ENCODE measurements around the gene ADGRB2.

Gene ADGRB2

DNA sequence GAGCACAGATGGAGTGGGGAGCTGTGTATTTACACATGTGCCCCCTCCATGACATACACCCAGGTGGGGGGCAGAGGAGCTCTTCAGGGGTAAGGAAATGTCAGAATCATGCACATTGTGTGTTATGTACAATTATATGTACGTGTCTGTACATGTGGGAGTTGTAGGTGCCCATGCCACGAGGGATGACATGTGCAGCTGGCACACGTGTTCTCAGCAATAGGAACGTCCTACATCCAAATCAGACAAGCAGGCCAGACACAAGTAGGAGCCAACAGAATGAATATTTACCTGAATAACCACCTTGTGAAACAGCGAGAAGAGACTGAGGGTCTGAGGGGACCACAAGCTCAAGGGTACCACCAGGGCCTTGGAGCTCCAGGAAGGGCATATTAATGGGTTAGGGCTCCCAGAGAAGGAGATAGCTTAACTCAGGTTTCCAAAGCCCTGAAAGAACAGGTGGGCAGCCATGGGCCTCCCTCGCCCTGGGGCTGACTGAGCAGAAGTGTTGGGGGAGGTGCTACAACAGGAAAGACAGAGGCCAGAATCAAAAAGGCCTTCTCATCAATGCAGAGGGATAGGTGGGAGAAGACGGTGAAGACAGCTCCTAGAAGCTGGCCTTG, 63.6 kb downstream of the ADGRB2 start:
- no peak for DNase-seq (ENCODE audit: low spot score)

DNA sequence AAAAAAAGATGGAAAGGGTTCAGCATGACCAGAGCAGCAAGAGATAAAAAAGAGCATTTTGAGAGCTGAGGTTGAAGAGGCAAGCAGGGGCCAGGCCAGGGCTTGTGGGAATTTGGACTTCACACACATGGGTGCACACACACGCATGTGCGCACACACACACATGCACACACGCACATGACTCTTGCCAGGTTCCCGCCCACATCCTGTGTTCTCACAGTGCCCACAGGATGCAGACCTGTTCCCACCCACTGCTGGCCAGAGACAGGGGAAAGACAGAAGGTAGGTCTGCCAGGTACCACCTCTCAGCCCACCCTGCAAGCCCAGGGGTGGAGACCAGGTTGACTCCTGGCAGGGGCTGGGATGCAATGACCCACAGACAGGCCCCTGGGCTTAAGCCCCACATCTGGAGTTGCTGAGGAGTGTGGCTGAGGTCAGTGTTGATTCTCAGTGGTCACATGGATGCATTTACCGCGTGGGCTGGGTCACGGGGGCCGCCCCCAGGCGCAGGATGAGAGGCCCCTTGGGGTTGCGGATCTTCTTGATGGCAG, 64.7 kb downstream of the ADGRB2 start:
- DNase-seq (ENCODE audit: low spot score) = no peak

DNA sequence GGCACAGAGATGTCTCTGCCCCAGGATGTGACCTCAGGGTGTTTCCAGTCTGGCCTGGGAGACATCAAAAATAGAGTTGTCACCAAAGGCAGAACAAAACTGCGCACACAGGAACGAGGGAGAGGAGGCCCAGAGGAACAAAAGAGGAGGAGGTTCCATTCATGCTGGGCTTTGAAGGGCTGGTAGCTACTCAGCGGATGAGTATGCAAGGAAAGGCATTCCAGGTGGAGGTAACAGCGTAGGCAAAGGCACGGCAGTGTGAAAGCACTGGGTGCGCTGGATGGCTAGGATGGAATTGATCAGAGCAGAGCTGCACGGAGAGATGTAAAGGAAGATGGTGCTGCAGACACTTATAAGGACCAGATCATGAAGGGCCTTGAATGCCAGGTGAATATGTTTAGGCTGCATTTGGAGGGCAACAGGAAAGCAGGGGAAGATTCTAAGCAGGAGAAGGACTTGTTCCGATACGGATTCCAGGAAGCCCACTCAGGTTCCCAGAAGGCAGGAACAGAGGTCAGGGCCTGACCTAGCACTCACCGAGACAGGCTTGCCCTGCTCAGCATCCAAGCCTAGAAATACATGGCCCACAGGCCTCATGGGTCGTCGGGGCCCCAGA, 66.7 kb downstream of the ADGRB2 start:
- DNase-seq (ENCODE audit: low spot score) = no peak

DNA sequence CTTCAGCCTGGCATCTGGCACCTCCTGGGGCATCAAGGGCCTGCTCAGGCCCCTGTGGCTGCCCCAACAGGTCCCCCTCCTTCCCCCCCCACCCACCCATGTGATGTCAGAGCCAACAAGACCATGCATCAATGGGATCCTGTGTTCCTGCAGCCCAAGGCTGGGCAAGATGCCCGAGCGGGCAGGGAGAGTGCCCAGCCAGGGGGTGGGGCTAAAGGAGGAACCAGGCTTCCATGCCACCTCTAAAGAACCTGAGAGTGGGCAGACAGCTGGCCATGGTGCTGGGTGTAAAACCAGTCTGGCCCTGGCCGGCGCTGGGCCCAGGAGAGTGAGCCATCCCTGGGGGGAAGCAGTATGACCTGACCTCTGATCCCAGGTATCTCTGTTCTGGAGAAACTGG, 67.9 kb downstream of the ADGRB2 start:
- no peak for DNase-seq (ENCODE audit: low spot score)

DNA sequence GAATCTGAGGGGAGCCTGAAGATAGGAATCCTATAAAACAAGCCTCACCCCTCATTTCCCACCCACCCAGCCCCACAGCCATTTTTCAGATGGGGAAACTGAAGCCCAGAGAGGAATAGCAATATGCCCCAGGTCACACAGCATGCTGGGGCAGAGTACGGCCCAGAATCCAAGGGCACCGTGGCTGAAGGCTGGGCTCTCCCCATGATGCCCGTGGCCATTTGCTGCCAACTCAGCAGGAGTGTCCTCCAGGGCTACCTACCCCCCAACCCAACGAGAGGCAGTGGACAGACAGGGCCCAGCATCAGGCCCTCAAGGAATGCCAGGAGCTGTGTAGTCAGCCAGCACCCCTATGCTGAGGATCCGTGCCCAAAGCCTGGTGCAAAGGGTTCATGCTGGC, 68.8 kb downstream of the ADGRB2 start:
- DNase-seq (ENCODE audit: low spot score) = no peak

DNA sequence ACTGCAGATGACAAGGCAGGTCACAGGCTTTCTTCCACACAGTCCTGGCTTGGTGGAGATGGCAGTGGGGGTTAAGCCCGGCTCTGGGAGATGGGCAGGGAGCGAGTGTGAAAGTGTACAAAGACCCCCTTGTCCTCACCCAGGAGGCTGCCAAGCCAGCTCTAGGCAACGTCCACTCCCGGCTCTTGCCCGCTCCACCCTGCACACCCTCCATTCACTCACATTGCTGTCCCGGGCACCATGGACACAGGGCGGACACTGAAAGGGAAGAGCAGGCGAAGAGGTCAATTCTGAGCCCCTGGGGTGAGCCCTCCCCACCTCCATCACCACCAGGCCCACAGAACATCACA, 69.2 kb downstream of the ADGRB2 start:
- no peak for DNase-seq (ENCODE audit: low spot score)

DNA sequence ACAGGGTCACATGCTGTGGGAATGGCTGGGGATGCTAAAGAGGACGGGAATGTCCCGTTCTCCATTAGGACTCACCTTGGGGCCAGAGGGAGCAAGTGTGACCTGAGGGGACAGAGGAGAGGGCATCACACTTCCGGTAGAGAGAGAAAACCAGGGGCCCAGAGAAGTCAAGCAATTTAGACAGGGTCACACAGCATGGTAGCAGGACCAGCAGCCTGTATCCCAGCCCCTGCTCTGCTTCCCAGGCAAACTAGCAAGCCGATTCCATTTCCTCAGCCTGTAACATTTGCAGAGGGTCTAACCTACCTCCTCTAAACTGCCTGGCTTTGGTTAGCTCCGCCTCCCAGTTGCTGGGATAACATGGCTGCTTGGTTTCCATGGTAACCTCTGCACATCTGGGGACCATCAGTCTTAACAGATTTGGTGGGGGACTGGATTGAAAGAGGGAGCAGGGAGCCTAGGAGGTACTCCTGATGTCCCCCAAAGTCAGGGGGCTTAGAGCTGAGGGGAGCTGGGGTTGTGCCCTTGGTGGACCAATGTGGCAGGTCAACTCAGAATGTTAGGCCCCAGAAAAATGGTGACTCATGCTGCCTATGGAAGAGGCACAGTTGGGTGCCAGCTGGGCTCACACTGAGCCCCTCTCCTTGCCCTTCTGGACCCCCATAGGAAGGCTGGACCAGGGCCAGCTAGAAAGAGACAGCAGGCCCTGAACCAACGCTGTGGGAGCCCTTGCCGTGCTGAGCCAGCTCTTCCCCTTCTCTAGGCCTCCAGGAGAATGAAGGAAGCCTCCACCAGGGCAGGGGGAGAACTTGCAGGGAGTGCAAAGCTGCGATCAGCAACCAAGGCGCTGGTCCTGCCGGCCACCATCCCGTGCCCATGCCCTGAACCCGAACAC, 69.8 kb downstream of the ADGRB2 start:
- no peak for DNase-seq (ENCODE audit: low spot score)

DNA sequence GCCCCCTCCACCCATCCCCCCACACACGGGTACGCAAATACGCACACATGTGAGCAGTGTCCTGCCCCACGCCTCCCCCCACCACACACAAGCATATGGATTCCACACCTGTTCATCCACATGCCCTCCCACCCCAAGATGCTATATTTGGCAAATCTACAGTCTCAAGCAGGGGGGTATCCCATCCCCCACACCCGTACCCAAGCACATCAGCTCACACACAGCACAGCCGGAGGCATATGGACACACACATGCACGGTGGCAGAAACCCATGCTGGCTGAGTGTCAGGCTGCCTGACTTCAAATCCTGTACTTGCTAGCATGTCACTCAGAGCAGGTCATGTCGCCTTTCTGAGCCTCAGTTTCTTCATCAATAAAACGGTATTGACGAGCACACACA, 70.9 kb downstream of the ADGRB2 start:
- DNase-seq (ENCODE audit: low spot score) = no peak

DNA sequence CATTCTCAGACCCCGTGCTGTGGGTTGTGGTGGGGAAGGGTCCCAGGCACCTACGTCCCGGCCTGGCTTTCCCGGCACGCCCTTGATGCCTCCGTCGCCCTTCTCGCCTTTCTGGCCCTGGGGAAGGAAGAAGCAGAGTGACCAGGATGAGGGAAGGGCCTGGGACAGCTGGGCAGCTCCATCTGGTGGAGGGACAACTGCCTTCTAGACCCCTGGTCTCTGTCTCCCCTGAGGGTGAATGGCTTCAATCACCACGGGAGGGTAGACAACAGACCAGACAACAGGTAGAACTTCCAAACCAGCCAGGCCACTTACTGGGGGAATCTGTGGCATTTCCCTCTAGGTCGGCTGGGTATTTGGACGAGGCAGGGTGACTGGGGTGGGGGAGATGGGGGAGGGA, 72.2 kb downstream of the ADGRB2 start:
- DNase-seq (ENCODE audit: low spot score) = no peak

DNA sequence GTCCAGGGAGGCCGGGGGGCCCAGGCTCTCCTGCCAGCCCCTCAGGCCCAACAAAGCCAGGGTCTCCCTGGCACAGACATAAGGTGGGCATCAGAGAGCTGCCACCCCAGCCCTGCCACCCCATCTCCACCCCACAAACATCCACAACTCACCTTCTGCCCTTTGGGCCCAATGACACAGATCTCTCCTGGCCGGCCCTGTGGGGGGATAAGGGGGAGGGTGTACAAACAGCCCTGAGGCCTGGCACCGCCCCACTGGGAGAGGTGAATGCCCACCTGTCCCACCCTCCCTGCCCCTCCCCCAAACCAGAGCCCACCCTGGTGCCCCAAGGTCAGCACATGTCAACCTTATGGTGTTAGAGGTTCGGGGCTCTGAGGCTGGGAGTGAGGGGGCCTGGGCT, 72.7 kb downstream of the ADGRB2 start:
- no peak for DNase-seq (ENCODE audit: low spot score)

DNA sequence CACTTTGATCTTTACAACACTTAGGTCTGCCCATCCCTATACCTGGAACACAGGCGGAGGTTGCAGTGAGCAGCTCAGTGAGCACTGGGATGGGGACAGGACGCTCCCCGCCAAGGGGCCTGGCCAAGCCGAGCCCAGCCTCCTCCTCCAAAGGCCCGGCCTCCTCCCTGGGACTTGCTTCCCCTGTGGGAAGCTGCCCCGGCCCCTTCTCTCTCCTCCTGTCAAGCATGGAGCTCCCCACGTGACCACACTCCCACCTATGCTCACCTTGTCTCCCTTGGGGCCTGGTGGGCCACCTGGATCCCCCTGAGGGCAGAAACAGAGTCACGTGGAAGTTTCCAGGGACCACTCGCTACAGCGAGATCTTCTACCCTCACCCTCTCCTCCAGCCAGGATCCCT, 73.2 kb downstream of the ADGRB2 start:
- no peak for DNase-seq (ENCODE audit: low spot score)

DNA sequence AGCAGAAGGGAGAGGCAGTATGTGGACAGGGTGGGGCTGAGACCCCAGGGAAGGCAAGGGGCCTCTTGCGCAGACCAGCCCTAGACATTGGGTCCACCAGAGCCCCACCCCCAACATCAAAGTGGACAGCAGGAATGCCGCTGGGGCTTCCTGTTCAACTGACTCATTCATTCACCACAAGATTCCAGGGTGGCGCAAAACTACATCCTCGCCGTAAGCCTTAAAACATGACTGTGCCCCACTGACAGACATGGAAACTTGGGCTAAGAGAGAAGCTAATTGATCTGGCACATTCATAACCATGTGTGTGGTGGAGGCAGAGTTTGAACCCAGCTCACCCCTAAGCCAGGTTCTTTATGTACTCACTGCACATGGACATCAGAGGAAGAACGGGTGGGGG, 74.3 kb downstream of the ADGRB2 start:
- DNase-seq (ENCODE audit: low spot score) = no peak

DNA sequence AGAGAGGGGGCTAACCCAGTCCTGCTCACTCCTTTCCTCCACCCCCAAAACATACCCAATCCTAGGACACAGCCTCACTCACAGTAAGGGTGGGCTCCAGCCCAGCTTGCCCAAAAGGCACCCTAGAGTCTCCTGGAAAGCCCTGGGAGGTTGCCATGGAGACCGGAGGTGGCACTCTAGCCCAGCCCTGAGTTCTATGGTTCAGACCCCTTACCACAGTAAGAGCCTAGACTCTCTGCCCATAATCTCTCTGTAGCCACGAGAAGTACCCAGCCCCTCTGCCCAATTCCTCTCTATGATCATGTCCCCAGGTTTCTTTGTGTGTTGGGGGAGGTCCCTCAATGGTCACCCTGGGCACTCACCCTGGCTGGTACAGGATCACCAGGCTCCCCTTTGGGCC, 74.8 kb downstream of the ADGRB2 start:
- no peak for DNase-seq (ENCODE audit: low spot score)

DNA sequence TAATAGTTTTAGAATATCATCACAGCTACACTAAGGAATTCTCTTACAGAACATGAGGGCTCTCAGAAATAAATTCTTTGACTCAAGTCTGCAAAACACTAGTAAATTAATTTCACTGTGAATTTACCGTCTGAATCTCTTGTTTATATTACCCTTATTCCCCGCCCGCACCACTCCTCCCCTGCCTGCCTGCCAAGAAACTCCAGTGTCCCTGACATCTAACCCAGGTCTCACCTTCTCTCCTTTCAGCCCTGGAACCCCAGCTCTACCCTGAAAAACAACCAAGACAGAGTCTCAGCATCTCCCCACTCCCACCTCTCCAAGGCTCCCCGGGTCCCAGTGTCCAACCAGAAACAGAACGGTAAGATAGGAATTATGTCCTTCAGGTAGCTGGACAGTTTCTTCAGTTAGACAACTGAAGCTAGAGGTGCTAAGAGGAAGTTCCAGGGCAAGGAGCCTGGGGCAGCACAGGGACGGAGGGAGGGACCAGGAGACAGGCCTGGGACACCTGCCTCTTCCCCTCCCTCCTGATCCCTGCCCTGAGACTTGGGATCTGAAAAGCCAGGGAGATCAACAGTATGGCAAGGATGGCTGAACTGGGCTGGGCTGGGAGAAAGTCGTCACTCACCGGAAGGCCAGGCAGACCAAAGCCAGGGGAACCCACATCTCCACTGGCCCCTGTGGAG, 75.8 kb downstream of the ADGRB2 start:
- DNase-seq (ENCODE audit: low spot score) = no peak

DNA sequence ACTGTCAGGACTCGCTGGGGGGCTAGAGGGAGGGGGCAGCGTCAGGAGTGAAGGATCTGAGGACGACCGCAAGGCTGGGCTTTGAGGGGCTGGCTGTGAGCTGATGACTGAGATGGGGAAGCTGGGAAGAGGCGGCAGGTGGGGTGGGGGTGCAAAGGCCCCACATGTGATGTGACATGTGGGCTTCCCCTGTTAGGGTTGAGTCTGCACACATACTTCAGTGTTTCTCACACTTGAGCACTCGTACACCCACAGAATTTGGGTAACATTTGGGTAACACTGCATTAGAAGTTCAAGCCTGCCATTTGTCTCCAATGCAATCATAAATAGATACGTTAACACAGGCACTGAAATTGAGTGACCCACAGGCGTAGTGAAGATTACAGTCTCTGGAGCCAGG, 76.5 kb downstream of the ADGRB2 start:
- peak; percentile 20 for DNase-seq (ENCODE audit: low spot score)

DNA sequence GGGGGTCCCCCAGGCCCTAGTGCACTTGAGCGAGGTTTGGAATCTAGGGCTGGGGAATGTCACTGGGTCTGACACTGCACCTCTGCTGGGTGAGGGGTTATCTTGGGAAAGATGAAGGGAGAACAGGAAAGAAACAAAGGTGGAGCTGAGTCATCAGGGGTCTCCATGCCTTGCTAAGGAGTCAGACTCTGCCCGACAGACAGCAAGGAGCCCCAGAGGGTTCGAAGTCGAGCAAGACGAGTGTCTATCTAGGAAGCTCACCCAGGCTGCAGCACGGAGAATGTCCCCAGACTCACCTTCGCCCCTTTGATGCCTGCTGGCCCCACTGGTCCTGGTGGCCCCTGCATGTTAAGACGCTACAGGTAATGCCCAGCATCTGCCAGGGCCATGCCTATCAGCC, 78.3 kb downstream of the ADGRB2 start:
- no peak for DNase-seq (ENCODE audit: low spot score)

DNA sequence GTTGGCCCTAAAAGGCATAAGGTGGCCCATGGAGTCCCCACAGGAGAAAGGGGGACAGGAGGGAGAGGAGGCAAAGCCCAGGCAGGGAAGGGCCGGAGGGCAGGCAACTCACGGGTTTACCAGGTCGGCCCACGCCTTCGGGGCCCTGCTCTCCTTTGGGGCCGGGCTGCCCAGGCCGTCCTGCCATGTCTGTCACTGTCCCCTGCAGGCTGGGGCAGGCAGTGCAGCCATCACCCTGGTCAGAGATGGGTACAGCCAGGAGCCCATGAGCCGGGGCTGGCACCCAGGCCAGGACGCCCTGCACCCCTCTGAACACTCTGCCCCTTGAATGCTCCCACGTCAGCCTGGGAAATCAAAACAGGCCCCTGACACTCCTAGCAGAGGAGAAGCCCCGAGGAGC, 80.1 kb downstream of the ADGRB2 start:
- DNase-seq (ENCODE audit: low spot score) = no peak

DNA sequence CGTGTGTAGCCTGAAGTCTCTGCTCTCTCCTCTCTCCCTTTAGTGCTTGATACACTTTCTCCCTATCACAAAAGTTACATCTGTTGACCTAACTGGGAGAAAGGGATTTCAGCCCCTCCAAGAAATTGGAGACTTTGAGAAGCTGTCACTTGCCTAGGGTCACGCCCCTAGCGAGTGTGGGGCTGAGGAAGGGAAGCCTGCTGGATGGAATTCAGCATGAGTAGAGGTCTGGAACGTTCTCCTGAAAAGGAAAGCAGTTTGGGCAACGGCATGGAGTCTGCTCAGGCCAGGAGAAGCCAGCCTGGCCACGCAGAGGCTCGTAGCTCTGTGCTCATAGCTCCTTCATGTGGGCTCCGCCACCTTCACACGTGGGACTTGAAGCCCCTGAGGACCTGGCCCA, 82.7 kb downstream of the ADGRB2 start:
- no peak for DNase-seq (ENCODE audit: low spot score)

DNA sequence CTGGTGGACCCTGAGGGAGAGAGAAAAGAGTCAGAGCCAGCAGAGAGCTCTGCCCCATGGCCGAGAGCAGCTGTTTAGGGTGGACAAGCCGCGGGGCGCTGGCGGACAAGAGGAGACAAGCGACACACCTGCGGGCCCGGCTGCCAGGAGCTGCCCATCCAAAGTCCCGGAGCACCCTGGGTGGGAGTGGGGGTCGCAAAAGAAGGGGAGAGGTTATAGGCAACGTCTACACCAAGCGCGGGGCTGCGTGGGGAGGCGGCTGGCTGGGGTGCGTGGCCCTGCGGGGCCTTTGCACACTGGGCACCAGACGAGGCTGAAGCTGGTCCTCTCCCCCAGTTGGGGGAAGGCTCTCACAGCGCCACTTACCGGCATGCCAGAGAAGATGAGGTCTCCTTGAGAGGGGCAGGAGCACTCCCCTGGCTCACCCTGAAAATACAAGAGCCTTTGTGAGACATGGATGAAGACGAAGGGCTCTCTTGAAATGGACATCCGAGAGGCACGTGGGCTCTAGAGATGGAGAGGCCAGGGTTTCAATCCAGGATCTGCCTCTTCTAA, 84.4 kb downstream of the ADGRB2 start:
- DNase-seq (ENCODE audit: low spot score) = no peak

DNA sequence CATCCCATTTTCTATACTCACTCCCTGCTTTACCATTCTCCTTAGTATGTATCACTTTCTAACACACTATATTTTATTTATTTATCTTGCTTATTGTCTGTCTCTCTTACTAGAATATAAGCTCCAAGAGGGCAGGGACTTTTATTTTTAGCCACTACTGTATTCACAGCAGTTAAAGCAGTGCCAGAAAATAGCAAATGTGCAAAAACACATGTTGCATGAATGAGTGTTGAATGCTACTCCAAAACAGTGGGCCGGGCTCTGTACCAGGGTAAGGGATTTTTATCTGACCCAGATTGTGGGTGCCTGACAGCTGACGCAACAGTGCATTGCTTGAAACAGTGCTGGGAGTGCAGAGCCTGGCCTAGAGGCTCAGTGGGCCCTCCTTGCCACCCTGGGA, 85.0 kb downstream of the ADGRB2 start:
- DNase-seq (ENCODE audit: low spot score) = no peak

DNA sequence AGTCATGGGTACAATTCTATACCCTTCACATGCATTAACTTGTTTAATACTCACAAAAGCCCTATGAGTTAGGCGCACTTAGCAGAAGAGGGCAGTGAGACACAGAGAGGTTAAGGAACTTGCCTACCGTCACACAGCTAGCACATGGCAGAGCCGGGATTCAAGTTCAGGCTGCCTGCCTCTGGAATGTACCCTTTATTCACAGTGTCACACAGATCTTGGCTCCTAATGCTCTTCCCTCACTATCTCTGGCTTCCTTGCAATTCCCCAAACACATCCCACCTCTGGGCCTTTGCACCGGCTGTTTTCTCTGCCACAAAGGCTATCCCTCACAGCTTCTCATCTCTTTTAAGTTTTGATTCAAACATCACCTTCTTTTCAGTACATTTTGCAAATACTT, 85.5 kb downstream of the ADGRB2 start:
- DNase-seq (ENCODE audit: low spot score) = no peak

DNA sequence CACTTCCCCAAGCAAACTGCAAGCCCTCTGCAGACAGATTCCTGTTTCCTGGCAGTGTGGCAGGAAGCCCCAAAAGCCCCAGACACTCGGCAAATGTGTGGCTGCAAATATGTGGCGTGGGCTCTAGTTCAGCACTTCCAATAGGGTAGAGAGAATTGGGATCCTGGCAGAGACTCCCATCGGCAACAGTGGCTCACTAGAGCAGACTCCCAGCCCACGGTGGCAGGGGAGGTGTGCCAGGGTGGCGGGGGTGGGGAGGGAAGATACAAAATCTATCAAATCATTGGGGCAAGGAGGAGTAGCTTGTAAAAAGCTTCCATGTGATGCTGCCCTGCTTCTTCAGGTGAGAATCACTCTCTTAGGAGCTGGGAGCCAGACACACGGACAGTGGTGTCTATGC, 86.2 kb downstream of the ADGRB2 start:
- DNase-seq (ENCODE audit: low spot score) = no peak

All from germinal center (tissue), 1 donor.